HL-60/S4 treated with phorbol 12-myristate 13-acetate at 8.2 ng/mL for 4 days and 3 days (cell line): ENCODE data around the gene PSPH.
"Not testable (repeated sequence)": the region's sequence is repeated elsewhere in the genome, so short reads cannot be mapped to it uniquely, and the experiment has no call there.

Source experiments
- in situ Hi-C: fragments of 300-500 bp; cut with MboI; formaldehyde crosslinking; loops from 2 replicates; pipeline ENCODE4 v1.15.0; 2022; ENCODE audit warnings: low sequenced_read_pairs

The PSPH gene

GRCh38 chr7:56063882-56064625, 12.8 kb upstream of the PSPH start, which contains the start of gene SUMF2:
SUMF2 (plus strand) TSS chr7:56064286; CDS start chr7:56064312, 26 bp downstream.
- in situ Hi-C loops = no loop called here

- in situ Hi-C loops = no loop called here
These were observed 12.2 kb upstream of the PSPH start for GRCh38 chr7:56063500-56063881.

DNA sequence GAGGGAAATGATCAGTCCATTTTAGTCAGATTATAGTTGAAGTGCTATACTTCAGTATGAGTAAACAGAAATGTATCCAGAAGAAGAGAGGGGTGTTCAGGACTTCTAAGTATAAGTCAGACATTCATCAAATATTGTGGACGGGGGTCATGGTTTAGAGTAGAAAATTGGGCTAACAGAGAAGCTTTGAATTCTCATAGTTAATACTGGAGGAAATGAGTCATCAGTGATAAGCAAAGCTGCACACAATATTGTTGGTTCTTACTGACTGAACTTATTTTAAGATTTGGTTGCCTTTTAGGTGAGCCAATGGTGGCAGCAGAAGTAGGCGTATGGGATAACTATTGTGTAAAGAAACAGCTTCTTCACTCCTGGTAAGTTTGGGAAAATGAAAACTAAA, 11.1 kb upstream of the PSPH start:
- in situ Hi-C loops = no loop called here

- in situ Hi-C loops = no loop called here
These were observed 2.7 kb upstream of the PSPH start for GRCh38 chr7:56053993-56054392.

- in situ Hi-C loops = no loop called here
These were observed 2.1 kb upstream of the PSPH start for GRCh38 chr7:56053379-56053778.

- in situ Hi-C loops = no loop called here
These were observed 248 bp downstream of the PSPH start for GRCh38 chr7:56051053-56051338.

DNA sequence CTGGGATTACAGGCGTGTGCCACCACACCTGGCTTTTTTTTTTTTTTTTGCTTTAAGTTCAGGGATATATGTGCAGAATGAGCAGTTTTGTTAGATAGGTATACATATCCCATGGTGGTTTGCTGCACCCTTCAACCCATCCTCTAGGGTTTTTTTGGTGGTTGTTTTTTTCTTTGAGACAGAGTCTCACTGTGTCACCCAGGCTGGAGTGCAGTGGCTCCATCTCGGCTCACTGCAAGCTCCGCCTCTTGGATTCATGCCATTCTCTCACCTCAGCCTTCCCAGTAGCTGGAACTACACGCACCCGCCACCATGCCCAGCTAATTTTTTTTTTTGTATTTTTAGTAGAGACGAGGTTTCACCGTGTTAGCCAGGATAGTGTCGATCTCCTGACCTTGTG, 2.5 kb downstream of the PSPH start:
- in situ Hi-C loops = not testable (repeated sequence)

DNA sequence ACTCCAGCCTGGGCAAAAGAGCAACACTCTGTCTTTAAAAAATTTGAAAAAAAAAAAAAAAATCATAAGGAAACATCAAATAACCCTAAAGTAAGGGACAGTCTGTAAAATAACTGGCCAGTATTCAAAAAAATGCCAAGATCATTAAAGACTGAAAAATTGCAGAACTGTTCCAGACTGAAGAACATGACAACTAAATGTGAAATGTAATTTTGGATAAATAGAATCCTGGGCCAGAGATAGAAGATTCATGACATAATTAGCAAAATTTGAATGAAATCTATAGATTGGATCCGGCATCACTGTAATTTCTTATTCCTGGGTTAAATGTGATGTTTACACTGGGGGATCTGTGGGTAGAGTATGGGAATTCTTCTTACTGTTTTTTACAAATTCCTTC, 3.0 kb downstream of the PSPH start:
- in situ Hi-C loops = no loop called here

DNA sequence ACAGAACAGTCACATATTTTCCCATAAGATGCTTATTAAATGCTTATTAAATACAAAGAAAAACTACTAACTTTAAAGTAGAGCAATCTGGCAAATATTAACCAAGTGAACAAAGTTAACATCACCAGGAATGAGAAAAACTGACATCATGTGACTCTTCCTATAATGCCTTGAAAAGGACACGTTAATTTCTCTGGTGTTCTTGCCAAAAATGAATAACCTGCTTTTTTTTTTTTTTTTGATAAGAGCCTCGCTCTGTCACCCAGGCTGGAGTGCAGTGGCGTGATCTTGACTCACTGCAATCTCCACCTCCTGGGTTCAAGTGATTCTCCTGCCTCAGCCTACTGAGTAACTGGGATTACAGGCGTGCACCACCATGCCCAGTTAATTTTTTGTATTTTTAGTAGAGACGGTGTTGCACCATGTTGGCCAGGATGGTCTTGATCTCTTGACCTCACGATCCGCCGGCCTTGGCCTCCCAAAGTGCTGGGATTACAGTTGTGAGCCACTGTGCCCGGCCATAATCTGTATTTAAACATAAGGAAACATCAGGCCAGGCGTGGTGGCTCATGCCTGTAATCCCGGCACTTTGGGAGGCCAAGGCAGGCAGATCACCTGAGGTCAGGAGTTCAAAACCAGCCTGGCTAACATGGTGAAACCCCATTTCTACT, 3.7 kb downstream of the PSPH start:
- in situ Hi-C loops = not testable (repeated sequence)

DNA sequence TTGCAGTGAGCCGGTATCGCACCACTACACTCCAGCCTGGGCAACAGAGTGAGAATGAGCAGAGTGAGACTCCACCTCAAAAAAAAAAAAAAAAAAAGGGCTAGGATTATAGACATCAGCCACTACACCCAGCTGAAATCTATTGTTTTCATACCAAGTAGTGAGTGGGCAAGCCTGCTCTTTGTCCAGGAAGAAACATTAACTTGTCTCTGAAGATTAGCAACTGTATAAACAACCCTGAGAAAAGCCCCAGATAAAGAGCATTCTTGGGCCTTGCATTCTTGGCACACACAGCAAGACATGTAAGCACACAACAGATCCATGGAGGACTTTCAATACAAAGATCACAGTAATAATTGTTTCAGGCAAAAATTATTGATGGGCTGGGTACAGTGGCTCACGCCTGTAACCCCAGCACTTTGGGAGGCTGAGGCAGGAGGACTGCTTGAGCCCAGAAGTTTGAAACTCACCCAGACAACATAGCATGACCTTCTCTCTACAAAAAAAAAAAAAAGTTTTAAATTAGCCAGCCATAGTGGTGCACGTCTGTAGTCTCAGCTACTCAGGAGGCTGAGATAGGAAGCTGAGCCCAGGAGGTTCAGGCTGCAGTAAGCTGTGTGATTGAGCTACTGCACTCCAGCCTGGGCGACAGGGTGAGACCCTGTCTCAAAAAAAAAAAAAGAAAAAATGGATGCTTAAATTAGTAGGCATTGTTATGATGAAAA, 4.4 kb downstream of the PSPH start:
- in situ Hi-C loops = no loop called here

DNA sequence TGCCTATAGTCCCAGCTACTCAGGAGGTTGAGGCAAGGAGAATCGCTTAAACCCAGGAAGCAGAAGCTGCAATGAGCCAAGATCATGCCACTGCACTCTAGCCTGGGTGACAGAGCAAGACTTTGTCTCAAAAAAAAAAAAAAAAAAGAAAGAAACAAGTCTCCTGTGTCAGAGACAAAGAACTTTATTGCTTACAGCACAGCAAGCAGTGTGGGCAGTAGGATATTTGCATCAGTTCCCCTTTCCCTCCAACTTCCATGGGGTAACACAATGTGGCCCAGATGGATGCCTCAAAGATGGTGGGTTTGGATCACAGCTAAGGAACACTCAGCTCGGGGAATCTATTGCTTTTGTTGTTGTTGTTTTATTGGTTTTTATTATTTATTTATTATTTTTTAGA, 5.5 kb downstream of the PSPH start:
- in situ Hi-C loops = not testable (repeated sequence)

DNA sequence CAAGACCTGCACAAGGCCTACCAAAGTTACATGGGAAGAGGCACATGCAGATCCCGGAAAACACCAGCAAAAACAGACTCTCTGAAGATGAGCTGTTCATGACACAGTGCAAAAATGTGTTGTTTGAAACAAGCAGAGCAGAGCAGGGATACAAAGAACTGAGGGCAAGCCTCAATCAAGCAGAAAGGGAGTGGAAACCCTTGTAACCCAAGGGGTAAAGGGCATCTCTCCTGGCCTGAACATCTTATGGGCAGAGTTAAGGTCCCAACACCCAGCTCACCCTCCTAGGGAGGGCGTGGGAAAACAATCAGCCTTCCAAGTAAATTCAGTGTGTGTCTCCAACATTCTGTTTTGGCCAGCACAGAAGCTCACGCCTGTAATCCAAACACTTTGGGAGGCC, 10.5 kb downstream of the PSPH start:
- in situ Hi-C loops = no loop called here

- in situ Hi-C loops = no loop called here
These were observed 17.4 kb downstream of the PSPH start for GRCh38 chr7:56033671-56034432.

DNA sequence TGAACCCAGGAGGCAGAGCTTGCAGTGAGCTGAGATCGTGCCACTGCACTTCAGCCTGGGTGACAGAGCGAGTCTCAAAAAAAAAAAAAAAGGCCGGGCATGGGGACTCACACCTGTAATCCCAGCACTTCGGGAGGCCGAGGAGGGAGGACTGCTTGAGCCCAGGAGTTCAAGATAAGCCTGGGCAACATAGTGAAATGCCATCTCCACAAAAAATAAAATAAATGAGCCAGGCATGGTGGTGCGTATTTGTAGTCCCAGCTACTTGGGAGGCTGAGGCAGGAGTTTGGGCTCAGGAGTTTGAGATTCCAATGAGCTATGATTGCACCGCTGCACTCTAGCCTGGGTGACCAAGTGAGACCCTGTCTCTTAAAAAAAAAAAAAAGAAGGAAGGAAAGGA, 18.7 kb downstream of the PSPH start:
- in situ Hi-C loops = not testable (repeated sequence)

DNA sequence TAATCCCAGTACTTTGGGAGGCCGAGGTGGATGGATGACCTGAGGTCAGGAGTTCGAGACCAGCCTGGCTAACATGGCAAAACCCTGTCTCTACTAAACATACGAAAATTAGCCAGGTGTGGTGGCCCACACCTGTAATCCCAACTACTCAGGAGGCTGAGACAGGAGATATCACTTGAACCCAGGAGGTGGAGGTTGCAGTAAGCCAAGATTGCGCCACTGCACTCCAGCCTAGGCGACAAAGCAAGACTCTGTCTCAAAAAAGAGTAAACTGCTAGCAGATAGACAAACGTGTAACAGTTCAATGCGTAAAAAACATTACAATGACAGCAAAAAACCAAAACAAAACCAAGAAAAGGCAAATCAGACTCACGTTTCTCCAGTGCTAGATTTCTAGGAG, 19.7 kb downstream of the PSPH start:
- in situ Hi-C loops = not testable (repeated sequence)

- in situ Hi-C loops = no loop called here
These were observed 20.9 kb downstream of the PSPH start for GRCh38 chr7:56030340-56030739.

- in situ Hi-C loops = no loop called here
These were observed 22.2 kb downstream of the PSPH start for GRCh38 chr7:56028942-56029630.

- in situ Hi-C loops = no loop called here
These were observed 24.7 kb downstream of the PSPH start for GRCh38 chr7:56026538-56026937.

DNA sequence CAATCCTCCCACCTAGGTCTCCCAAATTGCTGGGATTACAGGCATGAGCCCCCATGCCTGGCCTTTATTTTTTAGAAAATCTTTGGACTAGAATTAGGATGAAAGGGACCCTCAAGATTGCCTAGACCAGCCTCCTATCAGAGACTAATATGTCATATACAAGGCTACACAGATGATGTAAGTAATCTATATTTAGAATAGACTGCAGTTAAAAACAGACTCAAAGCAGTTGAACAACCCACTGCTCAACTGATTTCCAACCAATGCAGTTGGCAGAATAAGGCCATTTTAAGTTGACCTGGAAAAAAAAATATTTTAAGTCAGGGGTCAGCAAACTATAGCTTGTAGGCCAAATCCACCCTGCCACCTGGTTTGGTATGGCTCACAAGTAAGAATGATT, 27.7 kb downstream of the PSPH start:
- in situ Hi-C loops = no loop called here

DNA sequence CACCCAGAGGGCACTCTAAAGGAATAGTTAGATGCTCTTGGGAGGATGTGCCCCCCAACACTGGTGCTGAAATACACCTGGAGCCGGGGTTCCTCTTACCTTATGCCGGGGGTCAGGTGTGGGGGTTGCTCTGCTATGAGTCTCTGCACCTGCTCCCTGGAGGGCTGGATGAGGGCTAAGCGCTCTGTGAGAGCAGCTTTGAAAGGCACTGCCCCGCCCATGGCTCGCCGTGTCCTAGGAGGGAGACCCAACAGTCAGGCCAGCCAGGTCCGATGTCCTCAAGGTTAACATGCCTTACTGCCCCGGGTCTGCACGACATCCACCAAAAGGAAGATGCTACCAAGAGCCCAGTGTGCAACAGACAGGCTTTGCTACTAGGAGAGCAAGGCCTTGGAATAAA, 31.7 kb downstream of the PSPH start:
- in situ Hi-C loops = no loop called here

- in situ Hi-C loops = not testable (repeated sequence)
These were observed 34.2 kb downstream of the PSPH start for GRCh38 chr7:56017015-56017414.
